GM21528 (cell line): ENCODE results near the gene KEAP1.
"Not testable (repeated sequence)": the region's sequence is repeated elsewhere in the genome, so short reads cannot be mapped to it uniquely, and the experiment has no call there.

ENCODE experiments used
- ATAC-seq: cut with Tn5 transposase; IDR thresholded peaks from one replicate; pipeline ENCODE4 v1.9.1; 2021; ENCODE audit warnings: mild to moderate bottlenecking, moderate library complexity; ENCODE audit not compliant: unreplicated experiment, low FRiP score

Gene KEAP1

DNA sequence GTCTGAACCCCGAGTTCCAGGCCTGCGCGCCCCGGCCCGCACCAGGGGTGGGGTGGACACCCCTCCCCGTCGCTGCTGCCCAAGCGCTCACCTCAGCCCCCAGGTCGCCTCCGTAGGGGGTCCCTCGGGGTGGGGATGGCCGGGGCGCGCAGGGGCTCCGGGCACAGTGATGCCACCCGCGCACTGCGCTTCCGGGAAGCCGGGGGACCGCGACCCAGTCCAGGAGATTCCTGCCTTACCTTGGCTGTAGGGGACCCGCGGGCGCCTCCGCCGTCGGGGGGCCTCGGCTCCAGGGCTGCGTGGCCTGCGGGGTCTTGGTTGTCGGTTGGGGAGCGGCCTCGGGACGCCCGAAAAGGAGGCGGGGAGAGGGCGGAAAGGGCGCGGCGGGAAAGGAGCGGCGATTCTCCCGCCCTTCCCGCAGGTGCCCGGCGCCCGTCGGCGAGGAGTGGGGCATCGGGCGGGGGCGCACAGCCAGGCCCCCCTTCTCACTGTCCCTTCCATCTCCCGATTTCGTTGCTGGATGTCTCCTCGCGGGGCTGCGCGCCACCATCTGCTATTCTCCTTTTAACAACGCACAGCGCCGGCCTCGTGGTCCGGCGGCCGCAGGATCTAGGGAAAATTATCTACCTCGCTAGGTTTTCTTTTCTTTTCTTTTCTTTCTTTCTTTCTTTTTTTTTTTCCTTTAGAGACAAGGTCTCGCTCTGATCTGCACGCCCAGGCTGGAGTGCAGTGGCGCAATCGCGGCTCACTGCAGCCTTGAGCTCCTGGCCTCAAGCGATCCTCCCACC is at the start of gene KEAP1:
TSS of gene KEAP1 (minus strand) at position 355 of the 788 bp plus-strand sequence. CDS start 3,323 bp downstream, outside the sequence.
- ATAC-seq, result peak; percentile 30

- ATAC-seq, result no peak
Measured at GRCh38 chr19:10552510-10553053, 49.4 kb upstream of the KEAP1 start.

- no peak for ATAC-seq
Measured at GRCh38 chr19:10551698-10552301, 48.6 kb upstream of the KEAP1 start.

- not testable (repeated sequence) for ATAC-seq
Measured at GRCh38 chr19:10551006-10551405, 47.9 kb upstream of the KEAP1 start.

- no peak for ATAC-seq
Measured at GRCh38 chr19:10550336-10550735, 47.2 kb upstream of the KEAP1 start.

- no peak for ATAC-seq
Measured at GRCh38 chr19:10549733-10550132, 46.6 kb upstream of the KEAP1 start.

DNA sequence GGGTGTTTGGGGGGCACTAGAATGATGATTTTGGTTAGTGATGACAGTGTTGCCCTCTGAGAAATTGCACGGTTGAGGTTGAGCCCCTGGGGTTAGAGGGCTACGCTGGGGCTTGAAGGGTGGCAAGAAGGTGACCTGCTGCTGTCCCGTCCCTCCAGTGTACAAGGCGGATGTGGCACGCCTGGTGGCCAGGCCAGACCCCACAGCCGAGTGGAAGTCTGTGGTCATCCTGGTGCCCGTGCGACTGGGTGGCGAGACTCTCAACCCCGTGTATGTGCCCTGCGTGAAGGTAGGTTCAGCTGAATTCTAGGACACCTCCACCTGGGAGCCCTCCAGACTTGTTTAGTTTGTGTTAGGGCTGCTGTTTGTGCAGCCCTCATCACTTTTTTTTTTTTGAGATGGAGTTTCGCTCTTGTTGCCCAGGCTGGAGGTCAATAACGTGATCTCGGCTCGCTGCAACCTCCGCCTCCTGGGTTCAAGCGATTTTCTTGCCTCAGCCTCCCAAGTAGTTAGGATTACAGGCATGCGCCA is 45.7 kb upstream of the KEAP1 start:
- no peak for ATAC-seq

- no peak for ATAC-seq
Measured at GRCh38 chr19:10546817-10547216, 43.7 kb upstream of the KEAP1 start.

- ATAC-seq, result no peak
Measured at GRCh38 chr19:10544753-10545251, 41.6 kb upstream of the KEAP1 start.

GRCh38 chr19:10544242-10544752 is 41.1 kb upstream of the KEAP1 start:
- no peak for ATAC-seq

DNA sequence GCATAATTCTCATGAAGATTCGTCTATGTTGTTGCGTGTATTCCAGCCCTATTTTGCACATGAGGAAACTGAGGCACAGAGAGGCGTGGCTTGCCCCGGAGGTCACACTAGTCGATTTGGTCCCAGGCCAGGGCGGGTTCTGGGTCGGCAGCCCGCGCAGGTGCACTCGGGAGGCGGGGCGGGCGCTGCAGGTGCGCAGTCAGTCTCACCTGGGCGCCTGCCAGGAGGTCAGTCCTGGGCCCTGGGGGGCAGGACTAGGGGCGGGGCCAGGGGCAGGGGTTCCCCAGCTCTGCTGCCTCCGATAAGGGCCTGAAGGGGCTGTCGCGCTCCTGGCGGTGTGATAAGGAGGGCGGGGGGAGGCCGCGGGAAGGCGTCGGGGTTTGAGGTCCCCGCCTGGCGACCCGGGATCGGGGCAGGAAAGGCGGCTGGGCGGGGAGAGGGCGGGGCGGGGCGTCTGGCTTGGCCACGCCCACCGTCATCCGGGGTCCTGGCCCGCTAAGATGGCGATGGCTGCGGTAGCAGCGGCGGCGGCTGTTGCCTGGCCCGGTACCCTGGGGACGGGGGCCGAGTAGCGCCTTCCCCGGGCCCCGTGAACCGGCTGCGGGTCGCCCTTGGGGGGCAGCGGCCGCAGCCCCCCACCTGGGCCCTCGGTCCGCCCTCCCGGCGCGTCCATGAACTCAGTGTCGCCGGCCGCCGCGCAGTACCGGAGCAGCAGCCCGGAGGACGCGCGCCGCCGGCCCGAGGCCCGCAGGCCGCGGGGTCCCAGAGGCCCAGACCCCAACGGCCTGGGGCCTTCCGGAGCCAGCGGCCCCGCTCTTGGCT is 40.5 kb upstream of the KEAP1 start, which contains the start of gene ATG4D:
TSS of gene ATG4D (plus strand) at position 485 of the 822 bp plus-strand sequence. CDS start at position 672, 187 bp downstream.
- ATAC-seq, result peak; percentile 73

DNA sequence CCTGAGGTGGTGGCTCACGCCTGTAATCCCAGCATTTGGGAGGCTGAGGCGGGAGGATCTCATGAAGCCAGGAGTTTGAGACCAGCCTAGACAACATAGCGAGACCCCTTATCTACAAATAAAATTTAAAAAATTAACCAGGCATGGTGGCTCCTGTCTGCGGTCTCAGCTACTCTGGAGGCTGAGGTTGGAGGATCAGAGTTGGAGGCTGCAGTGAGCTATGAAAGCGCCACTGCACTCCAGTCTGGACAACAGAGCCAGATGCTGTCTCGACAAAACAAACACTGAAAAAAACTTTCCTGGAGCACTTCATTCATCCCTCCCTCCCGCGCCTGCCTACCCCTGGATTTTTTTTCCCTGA is 39.9 kb upstream of the KEAP1 start:
- ATAC-seq, result no peak

DNA sequence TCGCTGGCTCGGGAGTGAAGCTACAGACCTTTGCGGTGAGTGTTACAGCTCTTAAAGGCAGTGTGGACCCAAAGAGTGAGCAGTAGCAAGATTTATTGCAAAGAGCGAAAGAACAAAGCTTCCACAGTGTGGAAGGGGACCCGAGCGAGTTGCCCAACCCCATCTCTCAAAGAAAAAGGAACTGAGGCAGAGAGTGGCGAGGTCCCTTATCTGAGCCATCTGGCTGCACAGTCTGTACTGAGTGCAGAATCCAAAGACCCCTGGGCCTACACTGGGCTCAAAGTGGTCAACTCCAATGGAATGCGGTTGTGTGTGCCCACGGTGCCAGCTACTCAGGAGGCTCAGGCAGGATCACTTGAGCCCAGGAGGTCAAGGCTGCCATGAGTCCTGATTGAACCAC is 35.9 kb upstream of the KEAP1 start:
- ATAC-seq, result not testable (repeated sequence)

GRCh38 chr19:10538204-10538983 is 35.2 kb upstream of the KEAP1 start:
- ATAC-seq, result no peak

DNA sequence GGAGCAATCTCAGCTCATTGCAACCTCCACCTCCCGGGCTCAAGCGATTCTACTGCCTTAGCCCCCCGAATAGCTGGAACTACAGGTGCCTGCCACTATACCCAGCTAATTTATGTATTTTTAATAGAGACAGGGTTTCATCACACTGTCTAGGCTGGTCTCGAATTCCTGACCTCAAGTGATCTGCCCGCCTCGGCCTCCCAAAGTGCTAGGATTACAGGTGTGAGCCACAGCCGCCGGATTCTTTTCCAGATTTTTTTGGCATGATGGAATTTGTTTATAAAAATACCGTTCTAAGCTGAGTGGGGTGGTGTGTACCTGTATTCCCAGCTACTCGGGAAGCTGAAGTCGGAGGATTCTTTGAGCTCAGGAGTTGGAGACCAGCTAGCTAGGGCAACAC is 34.5 kb upstream of the KEAP1 start:
- ATAC-seq, result no peak

GRCh38 chr19:10535613-10536012 is 32.5 kb upstream of the KEAP1 start:
- ATAC-seq, result no peak

- ATAC-seq, result no peak
Measured at GRCh38 chr19:10533646-10534386, 30.7 kb upstream of the KEAP1 start.

DNA sequence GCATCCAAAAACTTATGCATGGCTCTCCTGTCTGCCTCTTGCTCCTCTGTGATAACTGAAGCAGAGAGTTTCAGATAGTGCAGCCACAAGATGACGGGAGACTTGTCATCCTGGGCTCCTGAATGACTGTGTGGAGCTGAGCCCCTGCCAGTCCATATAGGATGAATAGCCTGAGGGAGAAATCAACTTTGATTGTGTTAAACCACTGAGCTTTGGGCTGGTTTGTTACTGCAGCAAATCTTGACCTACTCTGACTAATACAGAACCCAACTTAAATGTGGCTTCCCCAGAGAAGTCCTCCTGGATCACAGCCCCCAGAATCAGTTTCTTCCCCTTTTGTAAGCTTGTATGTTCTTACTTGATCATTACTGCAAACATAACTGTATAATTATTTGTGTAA is 29.3 kb upstream of the KEAP1 start:
- no peak for ATAC-seq

DNA sequence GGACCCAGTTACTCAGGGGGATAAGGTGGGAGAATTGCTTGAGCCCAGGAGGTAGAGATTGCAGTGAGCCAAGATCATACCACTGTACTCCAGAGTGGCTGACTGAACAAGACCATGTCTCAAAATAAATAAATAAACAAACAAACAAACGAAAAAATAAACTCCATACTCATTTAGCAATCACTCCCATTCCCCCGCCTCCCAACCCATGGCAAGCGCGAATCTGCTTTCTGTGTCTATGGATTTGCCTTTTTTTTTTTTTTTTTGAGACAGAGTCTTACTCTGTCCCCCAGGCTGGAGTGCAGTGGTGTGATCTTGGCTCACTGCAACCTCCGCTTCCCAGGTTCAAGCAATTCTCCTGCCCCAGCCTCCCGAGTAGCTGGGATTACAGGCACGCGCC is 23.7 kb upstream of the KEAP1 start:
- not testable (repeated sequence) for ATAC-seq
